ENCODE data around the gene CNTNAP1.

CNTNAP1 gene

GRCh38 chr17:42673885-42674754 lies 8.2 kb upstream of the CNTNAP1 start:
- Histone ChIP-seq H3K27ac (no peak overlapping the region), H3K36me3 (no peaks in the 10 kb centered on the region), H3K4me3 (ENCODE audit: low read depth in 1 of 2, low read length in 1 of 2) (peak overlapping the region in 1 of 2 experiments; percentile 30), H3K4me1 (ENCODE audit: control insufficient read depth in 1 of 2, insufficient read depth in 1 of 2, low read depth in 1 of 2, low read length in 1 of 2) (peaks cover 48 to 61% of the 10 kb centered on the region in 2 experiments), H3K9me3 (no peaks in the 10 kb centered on the region), H3K27me3 (peaks cover 79% of the 10 kb centered on the region)
- TF ChIP-seq CTCF (IDR thresholded peaks at IDR 0.05), result no peak

- no peak overlapping the region for H3K27ac ChIP-seq
- no peaks in the 10 kb centered on the region for H3K9me3 ChIP-seq
- no peaks in the 10 kb centered on the region for H3K36me3 ChIP-seq
- peaks cover 55 to 69% of the 10 kb centered on the region in 2 experiments for H3K4me1 ChIP-seq (ENCODE audit: control insufficient read depth in 1 of 2, insufficient read depth in 1 of 2, low read depth in 1 of 2, low read length in 1 of 2)
- no peak for TF ChIP-seq CTCF (IDR thresholded peaks at IDR 0.05)
- no peak overlapping the region for H3K4me3 ChIP-seq (ENCODE audit: low read depth in 1 of 2, low read length in 1 of 2)
- peaks cover 72% of the 10 kb centered on the region for H3K27me3 ChIP-seq
These were observed 7.5 kb upstream of the CNTNAP1 start for GRCh38 chr17:42674755-42675347.

- no peak for TF ChIP-seq CTCF (IDR thresholded peaks at IDR 0.05)
- peaks cover 72% of the 10 kb centered on the region for H3K27me3 ChIP-seq
- H3K36me3 ChIP-seq, result no peaks in the 10 kb centered on the region
- H3K4me1 ChIP-seq (ENCODE audit: control insufficient read depth in 1 of 2, insufficient read depth in 1 of 2, low read depth in 1 of 2, low read length in 1 of 2), result peaks cover 58 to 71% of the 10 kb centered on the region in 2 experiments
- H3K9me3 ChIP-seq, result no peaks in the 10 kb centered on the region
- peak overlapping the region; percentile 38 for H3K27ac ChIP-seq
- peak overlapping the region in 1 of 2 experiments; percentile 75 for H3K4me3 ChIP-seq (ENCODE audit: low read depth in 1 of 2, low read length in 1 of 2)
These were observed 6.9 kb upstream of the CNTNAP1 start for GRCh38 chr17:42675348-42675964.

- H3K4me1 ChIP-seq (ENCODE audit: control insufficient read depth in 1 of 2, insufficient read depth in 1 of 2, low read depth in 1 of 2, low read length in 1 of 2), result peaks cover 57 to 66% of the 10 kb centered on the region in 2 experiments
- peaks cover 72% of the 10 kb centered on the region for H3K27me3 ChIP-seq
- H3K36me3 ChIP-seq, result no peaks in the 10 kb centered on the region
- TF ChIP-seq CTCF (IDR thresholded peaks at IDR 0.05), result no peak
- H3K27ac ChIP-seq, result peak overlapping the region; percentile 38
- no peaks in the 10 kb centered on the region for H3K9me3 ChIP-seq
- H3K4me3 ChIP-seq (ENCODE audit: low read depth in 1 of 2, low read length in 1 of 2), result peak overlapping the region; percentile 75 to 80
These were observed 6.3 kb upstream of the CNTNAP1 start for GRCh38 chr17:42675965-42676423.

- peaks cover 57 to 69% of the 10 kb centered on the region in 2 experiments for H3K4me1 ChIP-seq (ENCODE audit: control insufficient read depth in 1 of 2, insufficient read depth in 1 of 2, low read depth in 1 of 2, low read length in 1 of 2)
- peak within 1 kb of the TSS; percentile 73 for H3K27ac ChIP-seq
- H3K9me3 ChIP-seq, result no peaks in the 10 kb centered on the region
- no peak for TF ChIP-seq CTCF (IDR thresholded peaks at IDR 0.05)
- peak within 1 kb of the TSS; percentile 75 to 80 for H3K4me3 ChIP-seq (ENCODE audit: low read depth in 1 of 2, low read length in 1 of 2)
- H3K36me3 ChIP-seq, result no peaks in the 10 kb centered on the region
- H3K27me3 ChIP-seq, result peaks cover 72% of the 10 kb centered on the region
These were observed 5.8 kb upstream of the CNTNAP1 start, which contains the start of gene PLEKHH3 for GRCh38 chr17:42676424-42677011. TSS of gene PLEKHH3 (minus strand) at chr17:42676994. CDS start at chr17:42676563, 431 bp downstream.
